AG09309 (cell line): ENCODE data around the gene PAN2.
"Not testable (repeated sequence)": the region's sequence is repeated elsewhere in the genome, so short reads cannot be mapped to it uniquely, and the experiment has no call there.

Source experiments
- DNase-seq: peaks from one replicate; pipeline ENCODE4 v3.0.0-alpha.2; 2010; ENCODE audit warnings: low read depth
- H3K4me3 ChIP-seq: 2 replicates; pipeline ENCODE4 v1.5.1; 2011; ENCODE audit warnings: mild to moderate bottlenecking, low read depth, low read length, moderate library complexity; ENCODE audit not compliant: control insufficient read depth
- TF ChIP-seq, protein P1 (sequence below): IDR thresholded peaks from 2 replicates; pipeline ENCODE4 v1.5.1; 2011; ENCODE audit warnings: mild to moderate bottlenecking, low read depth, low read length, inconsistent platforms; ENCODE audit not compliant: insufficient read depth, control insufficient read depth; ENCODE audit errors: missing control alignments

Gene PAN2

GRCh38 chr12:56297400-56297799 is 36.4 kb downstream of the PAN2 start:
- TF ChIP-seq, protein P1, sequence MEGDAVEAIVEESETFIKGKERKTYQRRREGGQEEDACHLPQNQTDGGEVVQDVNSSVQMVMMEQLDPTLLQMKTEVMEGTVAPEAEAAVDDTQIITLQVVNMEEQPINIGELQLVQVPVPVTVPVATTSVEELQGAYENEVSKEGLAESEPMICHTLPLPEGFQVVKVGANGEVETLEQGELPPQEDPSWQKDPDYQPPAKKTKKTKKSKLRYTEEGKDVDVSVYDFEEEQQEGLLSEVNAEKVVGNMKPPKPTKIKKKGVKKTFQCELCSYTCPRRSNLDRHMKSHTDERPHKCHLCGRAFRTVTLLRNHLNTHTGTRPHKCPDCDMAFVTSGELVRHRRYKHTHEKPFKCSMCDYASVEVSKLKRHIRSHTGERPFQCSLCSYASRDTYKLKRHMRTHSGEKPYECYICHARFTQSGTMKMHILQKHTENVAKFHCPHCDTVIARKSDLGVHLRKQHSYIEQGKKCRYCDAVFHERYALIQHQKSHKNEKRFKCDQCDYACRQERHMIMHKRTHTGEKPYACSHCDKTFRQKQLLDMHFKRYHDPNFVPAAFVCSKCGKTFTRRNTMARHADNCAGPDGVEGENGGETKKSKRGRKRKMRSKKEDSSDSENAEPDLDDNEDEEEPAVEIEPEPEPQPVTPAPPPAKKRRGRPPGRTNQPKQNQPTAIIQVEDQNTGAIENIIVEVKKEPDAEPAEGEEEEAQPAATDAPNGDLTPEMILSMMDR: no peak
- no peak overlapping the region for H3K4me3 ChIP-seq
- no peak for DNase-seq

DNA sequence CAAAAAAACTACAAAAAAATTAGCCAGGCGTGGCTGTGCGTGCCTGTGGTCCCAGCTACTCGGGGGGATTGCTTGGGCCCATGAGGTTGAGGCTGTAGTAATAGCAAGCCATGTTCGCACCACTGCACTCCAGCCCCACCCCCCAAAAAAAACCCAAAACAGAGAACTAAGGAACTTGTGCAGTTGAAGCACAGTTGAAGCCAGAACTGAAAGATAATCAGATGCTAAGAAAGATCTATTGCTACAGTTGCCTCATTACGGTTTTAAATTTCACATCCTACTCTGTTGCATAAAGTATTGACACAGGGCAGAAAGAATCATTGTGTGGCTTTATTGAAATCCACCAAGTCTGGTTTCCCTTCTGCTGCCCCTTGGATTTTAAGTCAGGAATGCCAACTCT is 37.5 kb downstream of the PAN2 start:
- DNase-seq: no peak
- TF ChIP-seq, protein P1: no peak
- H3K4me3 ChIP-seq: no peak overlapping the region

DNA sequence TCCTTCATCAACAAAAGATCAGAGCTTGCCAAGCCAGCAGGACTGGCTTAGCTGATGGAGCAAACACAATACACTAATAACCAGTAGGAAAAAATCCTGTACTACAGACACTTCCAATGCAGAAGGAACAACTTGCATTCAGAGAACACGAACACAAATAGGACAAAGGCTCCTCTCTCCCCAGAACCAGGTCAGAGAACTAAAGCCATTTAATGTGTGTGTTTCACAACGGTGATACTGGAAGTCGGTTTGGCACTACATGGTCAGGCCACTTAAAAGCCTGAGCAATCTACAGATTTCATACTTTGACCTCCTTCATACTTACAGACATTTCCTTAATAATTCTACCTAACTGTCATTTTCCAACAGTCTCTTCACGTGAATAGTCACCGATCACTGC is 40.0 kb downstream of the PAN2 start:
- TF ChIP-seq, protein P1: no peak
- H3K4me3 ChIP-seq: no peak overlapping the region

GRCh38 chr12:56288705-56289387 is 45.0 kb downstream of the PAN2 start:
- DNase-seq: no peak
- H3K4me3 ChIP-seq: no peak overlapping the region
- TF ChIP-seq, protein P1: no peak

More for the DNA sequence above, 40.0 kb downstream of the PAN2 start:
- DNase-seq: no peak

DNA sequence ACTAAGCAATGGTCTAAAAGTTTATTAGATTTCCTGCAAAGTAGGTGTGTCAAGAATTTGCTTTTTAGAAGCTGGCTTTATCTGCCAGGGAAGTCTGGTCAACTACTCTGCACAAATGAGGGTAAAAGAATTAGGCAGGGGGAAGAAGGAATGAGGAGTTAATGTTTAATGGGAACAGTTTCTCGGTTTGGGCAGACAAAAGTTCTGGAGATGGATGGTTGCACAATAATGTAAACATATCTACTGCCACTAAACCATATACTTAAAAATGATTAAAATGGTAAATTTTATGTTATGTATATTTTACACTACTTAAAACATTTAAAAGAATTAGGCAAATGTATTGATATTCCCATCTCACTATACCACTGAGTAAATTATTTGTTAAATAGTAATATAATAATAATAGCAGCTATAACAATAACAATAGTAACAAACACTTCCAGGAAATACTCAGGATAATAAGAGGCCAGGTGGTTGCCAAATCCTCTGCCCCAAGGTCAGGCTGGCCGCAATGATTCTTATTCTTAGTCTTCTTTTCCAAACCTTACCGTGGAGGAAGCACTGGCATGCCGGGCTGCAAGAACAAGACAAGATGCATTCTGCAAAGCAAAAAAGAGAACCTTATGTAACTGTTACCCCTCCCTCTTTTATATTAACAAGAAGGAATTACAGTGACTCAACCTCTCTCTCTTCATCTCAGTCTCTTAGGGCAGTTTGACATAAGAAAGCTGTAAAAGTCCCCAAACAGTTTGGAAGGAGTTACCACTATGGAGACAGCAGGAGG is 47.6 kb downstream of the PAN2 start:
- TF ChIP-seq, protein P1: no peak
- H3K4me3 ChIP-seq: no peak overlapping the region
- no peak for DNase-seq

- H3K4me3 ChIP-seq, DNase-seq: not testable (repeated sequence)
Measured at GRCh38 chr12:56284263-56284662, 49.5 kb downstream of the PAN2 start.

DNA sequence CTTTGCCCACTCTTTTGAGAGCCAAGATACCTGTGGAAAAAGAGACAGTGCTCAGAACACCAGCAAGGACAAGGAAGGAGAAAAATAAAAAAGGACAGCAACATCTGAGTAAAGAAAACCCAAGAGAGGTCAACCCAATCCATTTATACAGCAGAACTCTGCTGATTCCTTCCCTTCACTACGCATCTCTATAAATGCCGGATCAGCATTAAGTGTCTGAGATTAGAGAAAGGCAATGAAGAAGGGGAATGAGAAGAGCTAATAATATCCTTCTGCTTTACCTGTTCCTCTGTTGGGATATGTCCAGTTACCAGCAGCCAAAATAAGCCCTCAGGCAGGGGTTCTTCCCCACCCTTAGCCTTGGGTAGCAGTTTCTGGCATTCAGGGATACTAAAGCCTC is 51.2 kb downstream of the PAN2 start:
- no peak overlapping the region for H3K4me3 ChIP-seq
- TF ChIP-seq, protein P1: no peak
- DNase-seq: no peak
